Mesendoderm (in vitro differentiated cells): ENCODE measurements around the gene OR4K17.

Experiments
- DNase-seq: peaks from one replicate; pipeline ENCODE4 v3.0.0; 2013
- H2AK5ac ChIP-seq: 2 replicates; pipeline ENCODE4 v1.6.1; 2013; ENCODE audit warnings: low read length, inconsistent platforms
- H2BK120ac ChIP-seq: 2 replicates; pipeline ENCODE4 v1.6.1; 2013; ENCODE audit warnings: low read depth, mild to moderate bottlenecking, low read length, moderate library complexity, mixed read lengths
- H2BK15ac ChIP-seq: replicated peaks from 2 replicates; pipeline ENCODE4 v1.6.1; 2013; ENCODE audit warnings: low read depth, mild to moderate bottlenecking, moderate library complexity
- H2BK5ac ChIP-seq: 2 replicates; pipeline ENCODE4 v1.6.1; 2013; ENCODE audit warnings: low read length, inconsistent platforms
- H3K18ac ChIP-seq: 2 replicates; pipeline ENCODE4 v1.6.1; 2013; ENCODE audit warnings: mild to moderate bottlenecking, low read length, mixed read lengths
- H3K23ac ChIP-seq: one replicate; pipeline ENCODE4 v1.6.1; 2013; ENCODE audit warnings: low read length
- H3K27ac ChIP-seq: 2 replicates; pipeline ENCODE4 v1.5.1; 2013; ENCODE audit warnings: low read depth, mild to moderate bottlenecking, inconsistent platforms, low read length, moderate library complexity
- H3K27me3 ChIP-seq: 2 replicates; pipeline ENCODE4 v1.6.1; 2013; ENCODE audit warnings: low read length, control low read depth, mild to moderate bottlenecking, inconsistent platforms; ENCODE audit not compliant: insufficient read depth, poor library complexity
- H3K36me3 ChIP-seq: 2 replicates; pipeline ENCODE4 v1.6.1; 2013; ENCODE audit warnings: low read length, inconsistent platforms; ENCODE audit not compliant: control insufficient read depth, insufficient read depth
- H3K4ac ChIP-seq: one replicate; pipeline ENCODE4 v1.6.1; 2013; ENCODE audit warnings: low read depth, mild to moderate bottlenecking, low read length, moderate library complexity
- H3K4me1 ChIP-seq: 2 replicates; pipeline ENCODE4 v1.6.1; 2013; ENCODE audit warnings: low read depth, low read length, inconsistent platforms; ENCODE audit not compliant: control insufficient read depth
- H3K4me2 ChIP-seq: 2 replicates; pipeline ENCODE4 v1.6.1; 2013; ENCODE audit warnings: low read length
- H3K4me3 ChIP-seq: 2 replicates; pipeline ENCODE4 v1.5.1; 2013; ENCODE audit warnings: mild to moderate bottlenecking, low read length
- H3K56ac ChIP-seq: one replicate; pipeline ENCODE4 v1.6.1; 2013; ENCODE audit warnings: low read length
- H3K79me1 ChIP-seq: 2 replicates; pipeline ENCODE4 v1.6.1; 2013; ENCODE audit warnings: low read length, inconsistent platforms
- H3K79me2 ChIP-seq: 2 replicates; pipeline ENCODE4 v1.6.1; 2013; ENCODE audit warnings: mild to moderate bottlenecking, low read length; ENCODE audit not compliant: control insufficient read depth, insufficient read depth
- H3K9ac ChIP-seq: 2 replicates; pipeline ENCODE4 v1.6.1; 2013; ENCODE audit warnings: low read length, inconsistent platforms
- H4K5ac ChIP-seq: one replicate; pipeline ENCODE4 v1.6.1; 2013; ENCODE audit warnings: low read length
- H4K8ac ChIP-seq: one replicate; pipeline ENCODE4 v1.6.1; 2013; ENCODE audit warnings: low read depth, mild to moderate bottlenecking, control low read depth, low read length, moderate library complexity
- WGBS: extraction: QIAGEN DNeasy Blood & Tissue Kit; methylation state at CpG from one replicate; pipeline ENCODE4 v1.1.7; 2013; ENCODE audit warnings: low lambda C conversion rate, missing lambda C conversion rate; ENCODE audit not compliant: insufficient coverage; ENCODE audit errors: extremely low coverage; 5-methylcytosine and 5-hydroxymethylcytosine counted together

The OR4K17 gene

GRCh38 chr14:20116748-20117147, 6.2 kb downstream of the OR4K17 start:
- Histone ChIP-seq H3K4me2 (no peak overlapping the region), H3K36me3 (no peaks in the 10 kb centered on the region), H3K23ac (no peak overlapping the region), H2AK5ac (no peak overlapping the region), H3K79me2 (no peaks in the 10 kb centered on the region), H3K9ac (no peak overlapping the region), H4K8ac (no peak overlapping the region), H2BK5ac (no peak overlapping the region), H3K79me1 (no peaks in the 10 kb centered on the region), H3K4ac (no peak overlapping the region), H3K27ac (no peak overlapping the region), H3K4me1 (no peaks in the 10 kb centered on the region), H3K27me3 (no peaks in the 10 kb centered on the region), H2BK120ac (no peak overlapping the region), H2BK15ac (no peak overlapping the region), H4K5ac (no peak overlapping the region), H3K18ac (no peak overlapping the region), H3K4me3 (no peak overlapping the region), H3K56ac (no peak overlapping the region)
- DNase-seq, result no peak
- no CpG with 5 or more reads among the region's 1 CpG for WGBS

- Histone ChIP-seq H3K79me2 (no peaks in the 10 kb centered on the region), H2BK15ac (no peak overlapping the region), H2BK5ac (no peak overlapping the region), H3K27ac (no peak overlapping the region), H3K79me1 (no peaks in the 10 kb centered on the region), H3K36me3 (no peaks in the 10 kb centered on the region), H3K27me3 (no peaks in the 10 kb centered on the region), H3K4ac (no peak overlapping the region), H4K5ac (no peak overlapping the region), H3K56ac (no peak overlapping the region), H3K4me2 (no peak overlapping the region), H2BK120ac (no peak overlapping the region), H4K8ac (no peak overlapping the region), H3K4me1 (no peaks in the 10 kb centered on the region), H3K18ac (no peak overlapping the region), H3K9ac (no peak overlapping the region), H3K4me3 (no peak overlapping the region), H2AK5ac (no peak overlapping the region), H3K23ac (no peak overlapping the region)
- peak; percentile 1 for DNase-seq
- WGBS, result no CpG with 5 or more reads among the region's 5 CpGs
Observed at GRCh38 chr14:20118795-20119194, 8.3 kb downstream of the OR4K17 start.

- WGBS, result no CpG with 5 or more reads among the region's 2 CpGs
Observed at GRCh38 chr14:20138520-20138919, 28.0 kb downstream of the OR4K17 start, which contains the start of gene OR4N5. TSS of gene OR4N5 (plus strand) at chr14:20138820. CDS start at chr14:20143736, 4,916 bp downstream.

GRCh38 chr14:20143911-20144310, 33.4 kb downstream of the OR4K17 start:
- Histone ChIP-seq H3K4me1 (no peaks in the 10 kb centered on the region), H3K4ac (no peak overlapping the region), H3K4me2 (no peak overlapping the region), H3K79me2 (no peaks in the 10 kb centered on the region), H4K5ac (no peak overlapping the region), H3K4me3 (no peak overlapping the region), H2AK5ac (no peak overlapping the region), H4K8ac (no peak overlapping the region), H3K56ac (no peak overlapping the region), H2BK5ac (no peak overlapping the region), H3K36me3 (no peaks in the 10 kb centered on the region), H3K79me1 (no peaks in the 10 kb centered on the region), H3K9ac (no peak overlapping the region), H2BK120ac (no peak overlapping the region), H2BK15ac (no peak overlapping the region), H3K27ac (no peak overlapping the region), H3K27me3 (no peaks in the 10 kb centered on the region), H3K23ac (no peak overlapping the region), H3K18ac (no peak overlapping the region)
- no peak for DNase-seq
- WGBS, result no CpG with 5 or more reads among the region's 7 CpGs

More at GRCh38 chr14:20138520-20138919, 28.0 kb downstream of the OR4K17 start, which contains the start of gene OR4N5:
- no peaks in the 10 kb centered on the region for H3K4me1 ChIP-seq
- H4K5ac ChIP-seq, result no peak within 1 kb of the TSS
- no peak within 1 kb of the TSS for H4K8ac ChIP-seq
- H3K36me3 ChIP-seq, result no peaks in the 10 kb centered on the region
- no peak within 1 kb of the TSS for H2BK120ac ChIP-seq
- H3K27ac ChIP-seq, result no peak within 1 kb of the TSS
- no peak within 1 kb of the TSS for H2AK5ac ChIP-seq
- no peak within 1 kb of the TSS for H3K23ac ChIP-seq
- H2BK5ac ChIP-seq, result no peak within 1 kb of the TSS
- no peak within 1 kb of the TSS for H3K4me2 ChIP-seq
- no peak within 1 kb of the TSS for H3K4me3 ChIP-seq
- no peaks in the 10 kb centered on the region for H3K27me3 ChIP-seq
- no peaks in the 10 kb centered on the region for H3K79me1 ChIP-seq
- H3K4ac ChIP-seq, result no peak within 1 kb of the TSS
- H3K79me2 ChIP-seq, result no peaks in the 10 kb centered on the region
- no peak within 1 kb of the TSS for H3K18ac ChIP-seq
- no peak for DNase-seq
- H3K9ac ChIP-seq, result no peak within 1 kb of the TSS
- H3K56ac ChIP-seq, result no peak within 1 kb of the TSS
- no peak within 1 kb of the TSS for H2BK15ac ChIP-seq

- Histone ChIP-seq H2AK5ac (no peak overlapping the region), H3K9ac (no peak overlapping the region), H2BK120ac (no peak overlapping the region), H4K5ac (no peak overlapping the region), H3K4ac (no peak overlapping the region), H3K18ac (no peak overlapping the region), H3K27me3 (no peaks in the 10 kb centered on the region), H3K4me3 (no peak overlapping the region), H2BK5ac (no peak overlapping the region), H3K23ac (no peak overlapping the region), H4K8ac (no peak overlapping the region), H3K4me1 (no peaks in the 10 kb centered on the region), H3K79me1 (no peaks in the 10 kb centered on the region), H3K56ac (no peak overlapping the region), H3K4me2 (no peak overlapping the region), H3K27ac (no peak overlapping the region), H3K79me2 (no peaks in the 10 kb centered on the region), H2BK15ac (no peak overlapping the region), H3K36me3 (no peaks in the 10 kb centered on the region)
- DNase-seq, result no peak
- no CpG with 5 or more reads among the region's 1 CpG for WGBS
Observed at GRCh38 chr14:20144820-20145219, 34.3 kb downstream of the OR4K17 start.

GRCh38 chr14:20164462-20164861, 53.9 kb downstream of the OR4K17 start:
- no peak overlapping the region for H3K56ac ChIP-seq
- no peaks in the 10 kb centered on the region for H3K79me2 ChIP-seq
- no peaks in the 10 kb centered on the region for H3K79me1 ChIP-seq
- H4K8ac ChIP-seq, result no peak overlapping the region
- no peaks in the 10 kb centered on the region for H3K4me1 ChIP-seq
- no peak overlapping the region for H3K23ac ChIP-seq
- no peak overlapping the region for H2BK120ac ChIP-seq
- DNase-seq, result no peak
- no peak overlapping the region for H2AK5ac ChIP-seq
- H2BK15ac ChIP-seq, result no peak overlapping the region
- H3K4me2 ChIP-seq, result no peak overlapping the region
- no peak overlapping the region for H4K5ac ChIP-seq
- no peak overlapping the region for H3K4me3 ChIP-seq
- no peak overlapping the region for H3K4ac ChIP-seq
- H2BK5ac ChIP-seq, result no peak overlapping the region
- no peak overlapping the region for H3K27ac ChIP-seq
- H3K36me3 ChIP-seq, result no peaks in the 10 kb centered on the region
- no peak overlapping the region for H3K9ac ChIP-seq
- H3K18ac ChIP-seq, result no peak overlapping the region
- H3K27me3 ChIP-seq, result no peaks in the 10 kb centered on the region
